Calu3 (cell line): ENCODE results near the gene VSX1. TPM values are rescaled to one million over a fixed set of nuclear protein-coding genes. Genes with fewer than 3 reads are reported as not detected.
A peak's percentile ranks its signal among the peaks of the same experiment; 100 is the strongest.

ENCODE experiments used
- BruUV-seq: library from RNA; stranded (reverse); fragments of 400-500 nt; replicated peaks from 2 replicates; lab custom pipeline; 2021; lab: Mats Ljungman, UMichigan
- CTCF ChIA-PET: fragments of 300-600 bp; sonication (Branson Sonifier 250); formaldehyde crosslinking; loops from one replicate; lab custom pipeline; 2022; ENCODE audit warnings: antibody characterized with exemption; lab: Charles Lee
- DNase-seq: peaks from one replicate; pipeline ENCODE4 v3.0.0; 2022
- H3K27ac Mint-ChIP-seq: one replicate; pipeline ENCODE4 v1.8.0; 2022; ENCODE audit warnings: mixed read lengths; ENCODE audit not compliant: unreplicated experiment
- H3K27me3 Mint-ChIP-seq: one replicate; pipeline ENCODE4 v1.8.0; 2022; ENCODE audit warnings: mixed read lengths; ENCODE audit not compliant: unreplicated experiment
- H3K36me3 Mint-ChIP-seq: one replicate; pipeline ENCODE4 v1.8.0; 2022; ENCODE audit warnings: mild to moderate bottlenecking, moderate library complexity, mixed read lengths; ENCODE audit not compliant: insufficient read depth, unreplicated experiment
- H3K4me1 Mint-ChIP-seq: one replicate; pipeline ENCODE4 v1.8.0; 2022; ENCODE audit warnings: mild to moderate bottlenecking, low read depth, mixed read lengths; ENCODE audit not compliant: unreplicated experiment
- H3K4me3 Mint-ChIP-seq: one replicate; pipeline ENCODE4 v1.8.0; 2022; ENCODE audit warnings: mild to moderate bottlenecking, low read depth, moderate library complexity, mixed read lengths; ENCODE audit not compliant: unreplicated experiment
- H3K9me3 Mint-ChIP-seq: one replicate; pipeline ENCODE4 v1.8.0; 2022; ENCODE audit warnings: low read depth, mixed read lengths; ENCODE audit not compliant: unreplicated experiment
- CTCF ChIP-seq: fragments of 200-600 bp; IDR thresholded peaks from one replicate; pipeline ENCODE4 v1.8.0; 2022; ENCODE audit warnings: antibody characterized with exemption; ENCODE audit not compliant: unreplicated experiment
- intact Hi-C: fragments of 100-400 bp; cut with micrococcal nuclease; formaldehyde crosslinking; loops from one replicate; pipeline ENCODE4 v1.10.0; 2022; ENCODE audit not compliant: unreplicated experiment
- total RNA-seq: library from RNA; stranded (reverse); gene quantifications from 2 replicates; pipeline ENCODE4 v1.2.3, GENCODE V29; 2022

Gene VSX1
- total RNA-seq, 1 experiment from 2014 or later, result not detected

- Mint-ChIP-seq H3K9me3 (no peaks in the 10 kb centered on the region), H3K36me3 (no peaks in the 10 kb centered on the region), H3K4me1 (no peaks in the 10 kb centered on the region), H3K4me3 (peak overlapping the region; percentile 64), H3K27ac (no peak overlapping the region), H3K27me3 (peaks cover 9% of the 10 kb centered on the region)
- DNase-seq, result no peak
- CTCF ChIA-PET, result no interaction called here
- intact Hi-C loops, result no loop called here
- TF ChIP-seq CTCF, result no peak
- BruUV-seq, result no TSS peak
Measured at GRCh38 chr20:25083141-25083772, 1.3 kb upstream of the VSX1 start.

- intact Hi-C loops, result no loop called here
- DNase-seq, result no peak
- Mint-ChIP-seq H3K27me3 (peaks cover 9% of the 10 kb centered on the region), H3K36me3 (no peaks in the 10 kb centered on the region), H3K4me3 (no peak overlapping the region), H3K9me3 (no peaks in the 10 kb centered on the region), H3K27ac (no peak overlapping the region), H3K4me1 (no peaks in the 10 kb centered on the region)
- no peak for TF ChIP-seq CTCF
- no TSS peak for BruUV-seq
- CTCF ChIA-PET, result no interaction called here
Measured at GRCh38 chr20:25082498-25082873, 545 bp upstream of the VSX1 start.

GRCh38 chr20:25081065-25081729 is 744 bp downstream of the VSX1 start:
- H3K9me3 Mint-ChIP-seq, result no peaks in the 10 kb centered on the region
- no peak for DNase-seq
- H3K4me3 Mint-ChIP-seq, result no peak overlapping the region
- CTCF ChIA-PET, result no interaction called here
- H3K4me1 Mint-ChIP-seq, result peaks cover 8% of the 10 kb centered on the region
- no peak overlapping the region for H3K27ac Mint-ChIP-seq
- no peaks in the 10 kb centered on the region for H3K36me3 Mint-ChIP-seq
- TF ChIP-seq CTCF, result no peak
- BruUV-seq, result no TSS peak
- intact Hi-C loops, result no loop called here
- peaks cover 8% of the 10 kb centered on the region for H3K27me3 Mint-ChIP-seq

- TF ChIP-seq CTCF, result no peak
- Mint-ChIP-seq H3K27me3 (no peaks in the 10 kb centered on the region), H3K36me3 (no peaks in the 10 kb centered on the region), H3K4me1 (peaks cover 8% of the 10 kb centered on the region), H3K9me3 (no peaks in the 10 kb centered on the region), H3K27ac (no peak overlapping the region), H3K4me3 (no peak overlapping the region)
- CTCF ChIA-PET, result no interaction called here
- intact Hi-C loops, result loop anchor here (2.0 kb wide), 1 partner anchor 100 kb away; no protein-coding TSS in a partner anchor
- no TSS peak for BruUV-seq
- DNase-seq, result no peak
Measured at GRCh38 chr20:25079171-25079570, 2.8 kb downstream of the VSX1 start.
